ENCODE results near the gene ELAVL4. TPM values are rescaled to one million over a fixed set of nuclear protein-coding genes. Genes with fewer than 3 reads are reported as not detected.
"Not testable (repeated sequence)": the region's sequence is repeated elsewhere in the genome, so short reads cannot be mapped to it uniquely, and the experiment has no call there.

The ELAVL4 gene
- total RNA-seq, 4 donors from 2014 or later = 1.2 TPM; not detected in 3

- Histone ChIP-seq H3K4me3 (no peak overlapping the region), H3K27me3 (no peaks in the 10 kb centered on the region), H3K27ac (no peak overlapping the region), H3K36me3 (no peaks in the 10 kb centered on the region), H3K9me3 (no peaks in the 10 kb centered on the region), H3K4me1 (no peaks in the 10 kb centered on the region)
- intact Hi-C loops (cut with DNase I; ENCODE audit: low total_unique reads) = no loop called here
- DNase-seq = no peak
- TF ChIP-seq CTCF (IDR thresholded peaks at IDR 0.05) = no peak
- TF ChIP-seq POLR2A (IDR thresholded peaks at IDR 0.05) = no peak
These were observed 49.7 kb downstream of the ELAVL4 start for GRCh38 chr1:50158421-50158820.

GRCh38 chr1:50163680-50164079 lies 55.0 kb downstream of the ELAVL4 start:
- H3K36me3 ChIP-seq = no peaks in the 10 kb centered on the region
- H3K27me3 ChIP-seq = no peaks in the 10 kb centered on the region
- no peak for DNase-seq
- H3K27ac ChIP-seq = no peak overlapping the region
- no peak for TF ChIP-seq POLR2A (IDR thresholded peaks at IDR 0.05)
- no peak for TF ChIP-seq CTCF (IDR thresholded peaks at IDR 0.05)
- H3K4me1 ChIP-seq = no peaks in the 10 kb centered on the region
- intact Hi-C loops (cut with DNase I; ENCODE audit: low total_unique reads) = no loop called here
- no peaks in the 10 kb centered on the region for H3K9me3 ChIP-seq
- no peak overlapping the region for H3K4me3 ChIP-seq

- H3K4me3 ChIP-seq; DNase-seq; H3K4me1 ChIP-seq; H3K27ac ChIP-seq; H3K9me3 ChIP-seq; H3K27me3 ChIP-seq; H3K36me3 ChIP-seq; intact Hi-C loops (cut with DNase I; ENCODE audit: low total_unique reads): not testable (repeated sequence)
These were observed 57.6 kb downstream of the ELAVL4 start for GRCh38 chr1:50166351-50166750.

GRCh38 chr1:50172299-50172698 lies 63.6 kb downstream of the ELAVL4 start:
- Histone ChIP-seq H3K4me3 (no peak overlapping the region), H3K27me3 (no peaks in the 10 kb centered on the region), H3K4me1 (no peaks in the 10 kb centered on the region), H3K9me3 (no peaks in the 10 kb centered on the region), H3K27ac (no peak overlapping the region), H3K36me3 (no peaks in the 10 kb centered on the region)
- DNase-seq = no peak
- TF ChIP-seq CTCF (IDR thresholded peaks at IDR 0.05) (no peak), POLR2A (IDR thresholded peaks at IDR 0.05) (no peak)
- intact Hi-C loops (cut with DNase I; ENCODE audit: low total_unique reads) = no loop called here

- H3K27me3 ChIP-seq = no peaks in the 10 kb centered on the region
- H3K36me3 ChIP-seq = no peaks in the 10 kb centered on the region
- intact Hi-C loops (cut with DNase I; ENCODE audit: low total_unique reads) = no loop called here
- no peak overlapping the region for H3K4me3 ChIP-seq
- H3K27ac ChIP-seq = no peak overlapping the region
- H3K4me1 ChIP-seq = no peaks in the 10 kb centered on the region
- H3K9me3 ChIP-seq = no peaks in the 10 kb centered on the region
- no peak for DNase-seq
- TF ChIP-seq CTCF (IDR thresholded peaks at IDR 0.05) (no peak), POLR2A (IDR thresholded peaks at IDR 0.05) (no peak)
These were observed 65.4 kb downstream of the ELAVL4 start for GRCh38 chr1:50174101-50174500.

Data from uterus (tissue), 4 donors.